ENCODE measurements around the gene FAR1.
"Not testable (repeated sequence)": the region's sequence is repeated elsewhere in the genome, so short reads cannot be mapped to it uniquely, and the experiment has no call there.

FAR1 gene

DNA sequence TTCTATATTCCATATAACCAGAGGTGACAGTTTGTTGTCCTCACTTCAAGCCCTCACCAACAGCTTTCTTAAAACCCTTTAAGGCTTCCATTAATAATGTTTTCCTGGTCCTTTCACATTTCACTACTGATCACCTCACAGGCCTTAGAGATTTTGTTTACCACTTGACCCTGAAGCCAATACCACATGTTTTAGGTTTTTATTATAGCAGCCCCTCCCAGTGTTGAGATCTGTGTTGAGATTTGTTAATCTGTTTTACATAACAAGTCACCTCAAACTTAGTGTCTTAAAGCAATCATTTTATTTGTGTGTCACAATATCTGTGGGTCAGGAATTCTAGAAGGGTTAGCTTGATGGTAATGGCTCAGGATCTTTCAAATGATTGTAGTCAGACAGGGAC lies 49.9 kb downstream of the FAR1 start:
- no peak for DNase-seq

DNA sequence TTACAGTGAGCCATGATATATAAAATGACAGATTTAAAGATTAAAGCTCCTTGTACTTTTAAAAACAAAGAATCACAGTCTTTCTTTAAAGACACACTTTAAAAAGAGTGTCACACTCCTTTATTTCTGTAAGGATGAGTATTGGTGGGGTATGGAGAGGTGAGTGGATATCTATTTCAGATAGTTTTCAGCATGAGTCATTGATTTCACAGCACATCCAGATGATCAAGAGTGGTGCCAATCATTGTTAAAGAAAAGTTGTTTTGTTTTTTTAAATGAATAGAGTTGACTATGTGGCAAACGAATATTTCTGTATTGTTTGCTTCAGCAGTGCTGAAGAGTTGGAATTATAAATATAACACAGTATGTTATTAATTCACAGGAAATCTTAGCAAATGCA lies 52.5 kb downstream of the FAR1 start:
- DNase-seq: no peak

GRCh38 chr11:13721760-13722159 lies 53.3 kb downstream of the FAR1 start:
- DNase-seq: no peak

GRCh38 chr11:13726456-13726855 lies 58.0 kb downstream of the FAR1 start:
- no peak for DNase-seq

GRCh38 chr11:13728076-13728475 lies 59.6 kb downstream of the FAR1 start:
- DNase-seq: no peak

DNA sequence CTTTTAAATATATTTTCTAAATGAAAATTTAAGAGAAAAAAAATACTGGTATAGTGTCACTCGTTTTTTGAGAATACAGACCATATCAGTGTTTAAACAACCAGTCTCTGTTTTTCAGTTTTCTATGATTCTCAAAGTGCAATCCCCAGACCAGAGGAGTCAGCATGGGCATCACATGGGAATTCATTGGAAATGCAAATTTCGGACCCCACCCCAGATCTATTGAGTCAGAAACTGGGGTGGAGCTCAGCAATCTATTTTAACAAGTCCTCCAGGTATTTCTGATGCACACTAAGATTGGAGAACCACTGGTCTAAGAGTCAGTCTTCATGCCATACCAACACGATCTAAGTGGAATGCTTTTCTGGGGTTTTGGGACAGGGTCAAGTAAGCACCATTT lies 66.1 kb downstream of the FAR1 start:
- no peak for DNase-seq

DNA sequence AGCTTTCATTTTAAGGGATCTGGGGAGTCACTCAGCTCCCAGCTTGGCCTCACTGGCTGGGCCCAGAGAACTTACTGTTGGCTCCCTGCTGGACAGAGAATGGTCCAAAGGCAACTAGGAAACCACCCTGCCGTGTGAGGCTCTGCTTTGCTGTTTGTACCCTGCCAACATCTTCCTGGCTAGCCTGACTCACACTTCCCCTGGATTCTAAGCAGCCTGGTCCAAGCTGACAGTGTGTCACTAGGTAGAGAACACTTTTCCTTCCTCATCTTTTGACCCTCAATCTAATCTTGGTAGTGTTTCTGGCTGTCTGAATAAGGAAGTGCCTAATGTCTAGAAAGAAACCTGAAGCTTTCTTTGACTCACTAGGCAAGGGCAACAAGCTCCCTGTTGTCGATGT lies 76.7 kb downstream of the FAR1 start:
- no peak for DNase-seq

- DNase-seq: not testable (repeated sequence)
Observed at GRCh38 chr11:13753316-13753715, 84.8 kb downstream of the FAR1 start.

- no peak for DNase-seq
Observed at GRCh38 chr11:13759050-13759449, 90.6 kb downstream of the FAR1 start.

- DNase-seq: no peak
Observed at GRCh38 chr11:13760115-13760514, 91.6 kb downstream of the FAR1 start.

- no peak for DNase-seq
Observed at GRCh38 chr11:13761250-13761649, 92.8 kb downstream of the FAR1 start.

DNA sequence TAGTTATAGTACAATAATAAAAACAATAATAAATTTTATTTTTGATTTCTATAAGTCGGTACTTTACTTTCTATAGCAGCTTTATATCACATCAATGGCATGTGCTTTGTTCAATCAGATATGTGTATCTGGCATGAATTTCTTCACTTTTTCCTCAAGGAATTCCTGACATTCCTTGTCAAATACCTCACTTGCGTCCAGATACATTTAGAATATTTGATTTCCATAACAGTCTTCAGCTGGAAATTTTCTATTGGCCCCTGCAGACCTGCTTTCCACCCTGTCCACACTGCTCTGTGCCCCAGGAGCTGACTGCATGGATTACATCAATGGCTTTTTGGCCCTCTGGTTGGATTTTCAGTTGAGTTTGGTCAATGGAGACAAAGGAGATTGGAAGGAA lies 93.2 kb downstream of the FAR1 start:
- no peak for DNase-seq

- DNase-seq: no peak
Observed at GRCh38 chr11:13762718-13763117, 94.2 kb downstream of the FAR1 start.

DNA sequence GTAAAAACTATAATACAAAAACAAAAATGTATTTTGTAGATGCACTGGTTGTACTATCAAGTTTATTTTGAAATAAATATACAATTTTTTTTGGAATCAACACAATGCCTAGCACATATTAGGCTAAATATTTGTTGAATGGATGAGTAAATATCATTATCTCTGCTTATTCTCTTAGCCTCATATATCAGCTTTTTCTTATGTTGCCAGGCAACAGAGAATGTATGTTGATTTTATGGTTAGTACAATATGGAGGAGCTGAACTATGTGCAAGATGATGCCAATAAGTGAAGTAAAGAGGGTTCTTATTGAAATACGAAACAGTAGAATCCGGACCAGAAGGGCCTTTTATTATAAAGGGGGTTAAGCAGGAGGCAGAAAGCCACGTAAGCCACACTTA lies 94.9 kb downstream of the FAR1 start:
- DNase-seq: peak; percentile 13

GRCh38 chr11:13765886-13766285 lies 97.4 kb downstream of the FAR1 start:
- no peak for DNase-seq

DNA sequence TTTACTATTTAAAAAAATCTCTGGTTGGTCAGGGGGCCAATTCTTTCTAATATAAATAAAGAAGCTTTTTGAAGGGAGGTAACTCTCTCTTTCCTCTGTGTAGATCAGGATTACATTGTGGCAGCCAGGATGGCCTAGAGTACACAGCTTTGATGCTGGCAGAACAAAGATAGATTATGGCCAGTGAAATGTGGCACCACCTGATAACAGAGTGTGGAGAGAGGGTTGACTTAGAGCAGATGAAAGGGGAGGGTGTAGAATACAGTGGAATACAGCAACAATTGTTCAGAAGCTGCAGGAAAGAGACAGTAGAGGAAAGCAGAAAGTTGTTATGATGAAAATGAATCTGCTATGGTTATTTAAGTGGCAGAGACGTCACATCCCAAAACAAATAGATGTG lies 99.0 kb downstream of the FAR1 start:
- DNase-seq: no peak

GRCh38 chr11:13769188-13769587 lies 100.7 kb downstream of the FAR1 start:
- no peak for DNase-seq

DNA sequence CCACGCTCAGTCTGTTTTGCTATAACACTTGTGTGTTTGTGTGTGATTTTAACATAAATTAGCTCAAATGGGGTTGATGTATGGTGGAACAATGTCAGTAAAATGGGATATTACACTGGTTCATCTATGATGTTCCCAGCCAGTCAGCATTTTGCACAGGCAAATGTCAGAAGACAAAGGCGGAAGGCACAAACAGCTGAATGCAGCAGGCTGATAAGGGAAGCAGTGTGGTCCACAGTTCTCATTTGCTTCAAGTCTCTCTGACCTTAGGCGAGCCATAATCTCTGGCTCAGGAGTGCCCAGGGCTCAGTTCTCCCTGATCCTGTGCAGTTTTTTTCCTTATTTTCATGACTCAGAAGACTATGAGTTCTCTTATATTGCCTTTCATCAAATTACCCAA lies 102.7 kb downstream of the FAR1 start:
- no peak for DNase-seq

GRCh38 chr11:13772223-13773046 lies 104.0 kb downstream of the FAR1 start:
- peak; percentile 80 for DNase-seq

DNA sequence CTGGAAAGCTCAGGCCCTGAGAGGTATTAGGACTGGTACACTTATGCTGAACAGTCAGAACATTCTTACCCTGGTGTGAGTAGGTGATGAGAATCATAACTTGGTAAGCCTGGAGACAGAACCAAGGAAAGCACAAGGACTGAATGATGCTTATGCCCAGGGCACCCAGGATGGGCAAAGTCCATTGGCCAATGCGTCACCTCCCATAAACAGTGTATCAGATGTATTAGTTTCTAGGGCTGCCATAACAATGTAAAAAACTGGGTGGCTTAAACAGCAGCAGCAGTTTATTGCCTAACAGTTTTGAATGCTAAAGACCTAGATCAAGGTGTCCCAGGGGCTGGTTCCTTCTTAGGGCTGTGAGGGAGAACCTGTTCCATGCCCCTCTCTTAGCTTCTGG lies 107.0 kb downstream of the FAR1 start:
- no peak for DNase-seq

GRCh38 chr11:13776134-13776815 lies 107.8 kb downstream of the FAR1 start:
- DNase-seq: no peak

- DNase-seq: no peak
Observed at GRCh38 chr11:13777341-13777985, 109.0 kb downstream of the FAR1 start.

DNA sequence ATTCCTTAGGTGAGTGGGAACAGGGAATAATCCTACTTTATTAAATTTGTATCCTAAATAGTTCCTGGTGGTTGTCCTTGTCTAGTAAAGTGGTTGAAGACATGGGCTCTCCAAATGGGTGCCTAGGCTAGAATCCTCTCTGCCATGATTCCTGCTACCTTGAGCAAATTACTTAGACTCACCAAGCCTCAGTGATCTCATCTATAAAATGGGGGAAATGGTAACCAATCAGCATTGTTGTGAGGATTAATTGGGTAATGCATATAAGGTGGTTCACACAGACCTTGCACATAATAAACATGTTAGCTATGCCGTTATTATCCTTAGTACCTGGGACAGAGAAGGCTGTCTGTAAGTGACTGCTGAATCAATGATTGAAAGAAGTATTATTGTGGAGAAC lies 109.9 kb downstream of the FAR1 start:
- DNase-seq: no peak

- DNase-seq: no peak
Observed at GRCh38 chr11:13781153-13781552, 112.7 kb downstream of the FAR1 start.
